ENCODE measurements around the gene PDLIM3. TPM values are rescaled to one million over a fixed set of nuclear protein-coding genes. Genes with fewer than 3 reads are reported as not detected.

Gene PDLIM3
- total RNA-seq, 1 experiment from 2014 or later = 0.47 TPM

DNA sequence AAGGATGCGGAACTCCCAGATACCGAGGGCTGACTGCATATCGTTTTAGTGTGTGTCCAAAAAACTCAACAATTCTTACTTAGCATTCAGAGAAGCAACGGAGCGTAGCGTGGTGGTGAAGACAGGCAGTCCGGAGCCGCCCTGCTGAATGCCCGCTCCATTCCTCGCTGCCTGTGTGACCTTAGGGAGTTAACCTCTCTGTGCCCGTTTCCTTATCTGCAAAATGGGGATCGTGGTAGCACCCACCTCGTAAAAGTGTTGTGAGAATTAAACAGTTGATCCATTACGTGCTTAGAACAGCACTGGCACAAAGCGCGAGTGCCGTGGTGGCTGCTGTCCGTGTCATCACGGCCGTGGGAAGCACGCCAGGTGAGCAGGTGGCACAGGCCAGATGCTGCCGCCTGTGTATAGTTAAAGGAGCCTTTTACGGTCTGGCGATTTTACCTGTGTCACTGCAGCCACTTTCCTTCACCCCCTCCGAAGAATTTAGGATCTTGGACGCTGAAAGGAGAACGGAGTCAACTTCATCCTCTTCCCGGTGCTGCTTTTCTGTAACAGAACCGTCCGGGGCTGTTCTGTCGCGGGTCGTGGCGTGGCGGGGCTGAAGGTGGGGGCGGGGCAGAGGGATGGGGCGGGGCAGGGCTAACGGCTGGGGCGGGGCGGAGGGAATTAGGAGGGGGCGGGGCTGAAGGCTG, 64.7 kb downstream of the PDLIM3 start:
- no peaks in the 10 kb centered on the region for H3K79me2 ChIP-seq (ENCODE audit: low read length)
- no peaks in the 10 kb centered on the region for H3K36me3 ChIP-seq (ENCODE audit: low read depth, low read length)
- peak overlapping the region; percentile 91 for H3K4me3 ChIP-seq (ENCODE audit: low read length)
- peak overlapping the region; percentile 98 for H2AFZ ChIP-seq (ENCODE audit: low read length)
- intact Hi-C loops (cut with micrococcal nuclease) = loop anchor here (1.0 kb wide), 1 partner anchor 127 kb away; no protein-coding TSS in a partner anchor
- ATAC-seq = peak; percentile 29
- no peaks in the 10 kb centered on the region for H3K9me2 ChIP-seq (replicated peaks; ENCODE audit: low read length)
- no peaks in the 10 kb centered on the region for H3K27me3 ChIP-seq (ENCODE audit: low read length)
- POLR2A ChIA-PET (ENCODE audit: unreplicated experiment) = no interaction called here
- DNase-seq = peak; percentile 42
- CTCF ChIA-PET = no interaction called here
- no peak overlapping the region for H3K27ac ChIP-seq (ENCODE audit: low read length)
- no peaks in the 10 kb centered on the region for H3F3A ChIP-seq (ENCODE audit: low read length, unreplicated experiment)
- BruUV-seq (replicated peaks) = TSS peak; percentile 92
- peak overlapping the region; percentile 100 for H3K4me2 ChIP-seq (ENCODE audit: low read length)
- peaks cover 5% of the 10 kb centered on the region; the same call in 1 of the 2 replicates for H3K4me1 ChIP-seq (ENCODE audit: insufficient read depth, low read length)
- no peaks in the 10 kb centered on the region for H3K9me3 ChIP-seq (ENCODE audit: low read length)
- TF ChIP-seq EZH2phosphoT487 (IDR thresholded peaks at IDR 0.05; ENCODE audit: borderline replicate concordance, low read length) (no peak), EZH2 (IDR thresholded peaks at IDR 0.05; ENCODE audit: low read length, unreplicated experiment) (no peak)
- TF ChIP-seq, protein P1, sequence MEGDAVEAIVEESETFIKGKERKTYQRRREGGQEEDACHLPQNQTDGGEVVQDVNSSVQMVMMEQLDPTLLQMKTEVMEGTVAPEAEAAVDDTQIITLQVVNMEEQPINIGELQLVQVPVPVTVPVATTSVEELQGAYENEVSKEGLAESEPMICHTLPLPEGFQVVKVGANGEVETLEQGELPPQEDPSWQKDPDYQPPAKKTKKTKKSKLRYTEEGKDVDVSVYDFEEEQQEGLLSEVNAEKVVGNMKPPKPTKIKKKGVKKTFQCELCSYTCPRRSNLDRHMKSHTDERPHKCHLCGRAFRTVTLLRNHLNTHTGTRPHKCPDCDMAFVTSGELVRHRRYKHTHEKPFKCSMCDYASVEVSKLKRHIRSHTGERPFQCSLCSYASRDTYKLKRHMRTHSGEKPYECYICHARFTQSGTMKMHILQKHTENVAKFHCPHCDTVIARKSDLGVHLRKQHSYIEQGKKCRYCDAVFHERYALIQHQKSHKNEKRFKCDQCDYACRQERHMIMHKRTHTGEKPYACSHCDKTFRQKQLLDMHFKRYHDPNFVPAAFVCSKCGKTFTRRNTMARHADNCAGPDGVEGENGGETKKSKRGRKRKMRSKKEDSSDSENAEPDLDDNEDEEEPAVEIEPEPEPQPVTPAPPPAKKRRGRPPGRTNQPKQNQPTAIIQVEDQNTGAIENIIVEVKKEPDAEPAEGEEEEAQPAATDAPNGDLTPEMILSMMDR (conservative IDR thresholded peaks at IDR 0.05; ENCODE audit: low read depth, low read length) = no peak
- H4K20me1 ChIP-seq (ENCODE audit: low read length) = no peaks in the 10 kb centered on the region
- peak overlapping the region; percentile 44 for H3K9ac ChIP-seq (ENCODE audit: low read length)

DNA sequence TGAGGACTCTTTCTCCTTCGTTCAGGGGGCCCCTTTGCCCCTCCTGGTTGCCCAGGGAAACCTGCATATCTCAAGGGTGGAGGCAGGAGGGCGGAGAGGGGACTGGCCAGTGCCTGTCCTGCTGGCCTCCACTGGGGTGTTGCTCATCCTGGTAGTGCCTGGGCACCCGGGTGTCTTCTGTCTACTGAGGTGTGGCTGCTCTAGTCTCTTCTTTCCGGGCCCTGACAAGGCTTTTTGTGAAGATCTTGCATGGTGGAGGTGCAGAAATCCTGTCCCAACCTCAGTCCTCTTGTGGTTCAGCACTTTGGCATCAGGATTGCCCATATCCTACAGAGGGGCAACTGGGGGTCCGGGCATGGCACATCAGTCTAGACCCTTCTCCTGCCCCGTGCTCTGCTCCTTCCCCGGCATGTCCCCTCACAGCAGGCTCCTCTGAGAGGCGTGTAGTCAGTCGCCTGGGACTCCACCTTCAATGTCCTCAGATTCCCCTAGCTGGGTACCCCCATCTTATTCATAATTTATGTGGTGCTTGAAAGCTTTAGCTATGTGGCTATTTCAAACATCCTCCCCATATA, 65.6 kb downstream of the PDLIM3 start:
- H3F3A ChIP-seq (ENCODE audit: low read length, unreplicated experiment) = no peaks in the 10 kb centered on the region
- TF ChIP-seq, protein P1 (conservative IDR thresholded peaks at IDR 0.05; ENCODE audit: low read depth, low read length) = no peak
- TF ChIP-seq EZH2phosphoT487 (IDR thresholded peaks at IDR 0.05; ENCODE audit: borderline replicate concordance, low read length) = no peak
- no peak for TF ChIP-seq EZH2 (IDR thresholded peaks at IDR 0.05; ENCODE audit: low read length, unreplicated experiment)
- no peaks in the 10 kb centered on the region for H3K36me3 ChIP-seq (ENCODE audit: low read depth, low read length)
- H2AFZ ChIP-seq (ENCODE audit: low read length) = no peak overlapping the region
- no peak overlapping the region for H3K9ac ChIP-seq (ENCODE audit: low read length)
- H3K27me3 ChIP-seq (ENCODE audit: low read length) = no peaks in the 10 kb centered on the region
- POLR2A ChIA-PET (ENCODE audit: unreplicated experiment) = no interaction called here
- DNase-seq (no peak), ATAC-seq (no peak)
- no peaks in the 10 kb centered on the region for H3K9me3 ChIP-seq (ENCODE audit: low read length)
- no peak overlapping the region for H3K27ac ChIP-seq (ENCODE audit: low read length)
- intact Hi-C loops (cut with micrococcal nuclease) = no loop called here
- H3K4me1 ChIP-seq (ENCODE audit: insufficient read depth, low read length) = peaks cover 5% of the 10 kb centered on the region; the same call in 1 of the 2 replicates
- no peak overlapping the region for H3K4me3 ChIP-seq (ENCODE audit: low read length)
- BruUV-seq (replicated peaks) = no TSS peak
- no peaks in the 10 kb centered on the region for H3K9me2 ChIP-seq (replicated peaks; ENCODE audit: low read length)
- no peaks in the 10 kb centered on the region for H3K79me2 ChIP-seq (ENCODE audit: low read length)
- no peaks in the 10 kb centered on the region for H4K20me1 ChIP-seq (ENCODE audit: low read length)
- CTCF ChIA-PET = no interaction called here
- H3K4me2 ChIP-seq (ENCODE audit: low read length) = no peak overlapping the region

DNA sequence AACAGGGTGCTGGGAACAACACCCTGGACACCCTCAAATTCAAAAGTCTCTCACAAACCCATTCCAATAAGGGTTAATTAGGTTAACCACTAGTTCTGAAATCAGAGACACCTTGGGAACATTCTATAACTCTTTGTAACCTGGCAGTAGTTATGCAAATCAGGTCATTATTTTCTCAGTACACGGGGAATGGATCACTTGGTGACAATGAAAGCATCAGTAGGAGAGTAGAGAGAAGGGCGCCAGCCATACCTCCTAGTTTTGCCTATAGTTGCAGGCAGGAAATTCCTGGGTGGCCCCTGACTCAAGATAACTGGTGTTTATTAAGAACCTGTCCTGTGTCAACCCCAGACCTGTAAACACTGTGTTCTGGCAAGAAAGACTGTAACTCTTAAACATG, 66.3 kb downstream of the PDLIM3 start:
- no peaks in the 10 kb centered on the region for H3F3A ChIP-seq (ENCODE audit: low read length, unreplicated experiment)
- H3K9ac ChIP-seq (ENCODE audit: low read length) = no peak overlapping the region
- no peaks in the 10 kb centered on the region for H4K20me1 ChIP-seq (ENCODE audit: low read length)
- peaks cover 5% of the 10 kb centered on the region; the same call in 1 of the 2 replicates for H3K4me1 ChIP-seq (ENCODE audit: insufficient read depth, low read length)
- no peak overlapping the region for H3K27ac ChIP-seq (ENCODE audit: low read length)
- TF ChIP-seq EZH2phosphoT487 (IDR thresholded peaks at IDR 0.05; ENCODE audit: borderline replicate concordance, low read length) = no peak
- no peak for TF ChIP-seq EZH2 (IDR thresholded peaks at IDR 0.05; ENCODE audit: low read length, unreplicated experiment)
- TF ChIP-seq, protein P1 (conservative IDR thresholded peaks at IDR 0.05; ENCODE audit: low read depth, low read length) = no peak
- H2AFZ ChIP-seq (ENCODE audit: low read length) = no peak overlapping the region
- CTCF ChIA-PET = no interaction called here
- H3K36me3 ChIP-seq (ENCODE audit: low read depth, low read length) = no peaks in the 10 kb centered on the region
- no peak overlapping the region for H3K4me2 ChIP-seq (ENCODE audit: low read length)
- H3K4me3 ChIP-seq (ENCODE audit: low read length) = no peak overlapping the region
- POLR2A ChIA-PET (ENCODE audit: unreplicated experiment) = no interaction called here
- no peaks in the 10 kb centered on the region for H3K9me3 ChIP-seq (ENCODE audit: low read length)
- H3K79me2 ChIP-seq (ENCODE audit: low read length) = no peaks in the 10 kb centered on the region
- BruUV-seq (replicated peaks) = no TSS peak
- no peaks in the 10 kb centered on the region for H3K9me2 ChIP-seq (replicated peaks; ENCODE audit: low read length)
- H3K27me3 ChIP-seq (ENCODE audit: low read length) = no peaks in the 10 kb centered on the region
- ATAC-seq (no peak), DNase-seq (no peak)
- intact Hi-C loops (cut with micrococcal nuclease) = no loop called here

All from PC-3 (cell line).